GM19043 (cell line): ENCODE measurements around the gene MTARC1.

Experiments used
- ATAC-seq: cut with Tn5 transposase; IDR thresholded peaks from one replicate; pipeline ENCODE4 v1.9.1; 2021; ENCODE audit warnings: low read depth; ENCODE audit not compliant: unreplicated experiment

Gene MTARC1

DNA sequence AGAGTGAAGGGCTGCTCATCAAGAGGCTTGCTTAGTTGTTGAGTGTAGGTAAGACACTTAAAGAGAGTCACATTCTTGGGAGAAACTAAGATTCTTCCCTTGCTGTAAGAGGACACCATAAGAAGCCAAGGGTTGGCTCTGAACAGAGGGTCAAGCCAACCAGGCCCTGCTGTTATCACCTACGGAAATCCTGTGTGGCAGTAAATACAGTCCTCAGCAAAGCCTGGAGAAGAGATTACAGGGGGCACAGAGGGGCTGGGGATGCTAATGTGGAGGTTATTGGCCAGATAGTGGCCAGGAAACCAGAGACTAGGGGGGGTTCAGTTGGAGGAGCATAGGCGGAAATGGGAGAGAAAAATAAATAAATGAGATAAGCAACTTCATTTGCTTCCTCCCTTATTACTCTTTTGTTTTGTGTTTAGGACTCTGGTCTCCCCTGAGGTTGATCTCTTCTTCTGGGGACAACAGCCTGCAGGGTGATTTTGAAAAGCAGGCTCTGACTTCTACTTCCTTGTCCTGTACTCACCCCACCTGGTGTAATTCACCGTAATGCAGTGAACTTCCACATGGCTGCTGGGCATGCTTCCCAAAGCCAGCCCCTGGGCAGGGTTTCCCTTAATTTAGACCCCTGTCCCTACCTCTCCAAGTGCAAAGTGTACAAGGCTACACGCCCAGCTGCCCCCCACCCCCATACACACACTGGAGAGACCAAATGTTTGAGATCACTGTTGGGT lies 40.9 kb downstream of the MTARC1 start:
- ATAC-seq, result no peak

DNA sequence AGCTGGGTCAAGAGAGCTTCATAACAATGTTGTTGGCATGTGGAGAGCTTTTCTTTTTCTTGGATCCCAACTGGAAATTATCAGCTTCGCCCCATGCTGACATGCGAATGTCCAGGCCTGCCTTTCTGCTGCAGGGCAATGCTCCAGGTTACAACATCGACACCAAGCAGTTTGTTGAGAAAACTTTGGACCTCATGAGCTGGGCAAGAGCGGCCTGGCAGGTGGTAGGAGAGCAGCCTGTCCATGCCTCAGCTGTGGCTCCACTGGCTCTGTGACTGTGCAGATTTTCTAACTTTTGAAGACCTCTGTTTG lies 41.4 kb downstream of the MTARC1 start:
- no peak for ATAC-seq

DNA sequence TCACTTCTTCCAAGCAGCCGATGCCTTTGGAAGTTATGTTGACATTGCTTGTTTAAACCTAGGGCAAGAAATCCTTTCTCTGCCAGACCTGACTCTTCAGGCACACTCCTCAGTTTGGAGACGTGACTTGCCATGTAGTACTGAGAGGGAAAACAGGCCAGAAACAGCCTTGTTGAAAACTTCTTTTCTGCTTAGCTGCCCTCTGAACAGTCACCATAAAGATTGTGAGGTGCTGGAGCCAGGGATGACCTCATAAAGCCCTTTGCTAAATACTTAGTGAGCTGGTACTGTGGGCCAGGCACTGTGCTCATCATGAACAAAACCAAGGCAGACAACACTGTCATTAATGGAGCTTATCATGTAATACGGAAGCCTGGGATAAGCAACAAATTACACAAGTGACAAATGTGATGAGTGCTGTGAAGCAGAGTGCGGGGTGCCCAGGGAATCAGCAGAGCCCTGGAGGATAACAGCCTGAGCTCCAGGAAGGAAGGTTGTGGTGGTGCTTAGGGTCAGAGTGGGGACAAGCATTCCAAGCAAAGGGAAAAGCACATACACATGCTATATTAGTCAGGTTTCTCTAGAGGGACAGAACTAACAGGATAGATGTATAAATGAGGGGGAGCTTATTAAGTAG lies 42.4 kb downstream of the MTARC1 start:
- no peak for ATAC-seq

- no peak for ATAC-seq
These were observed 46.7 kb downstream of the MTARC1 start for GRCh38 chr1:220833436-220833835.

DNA sequence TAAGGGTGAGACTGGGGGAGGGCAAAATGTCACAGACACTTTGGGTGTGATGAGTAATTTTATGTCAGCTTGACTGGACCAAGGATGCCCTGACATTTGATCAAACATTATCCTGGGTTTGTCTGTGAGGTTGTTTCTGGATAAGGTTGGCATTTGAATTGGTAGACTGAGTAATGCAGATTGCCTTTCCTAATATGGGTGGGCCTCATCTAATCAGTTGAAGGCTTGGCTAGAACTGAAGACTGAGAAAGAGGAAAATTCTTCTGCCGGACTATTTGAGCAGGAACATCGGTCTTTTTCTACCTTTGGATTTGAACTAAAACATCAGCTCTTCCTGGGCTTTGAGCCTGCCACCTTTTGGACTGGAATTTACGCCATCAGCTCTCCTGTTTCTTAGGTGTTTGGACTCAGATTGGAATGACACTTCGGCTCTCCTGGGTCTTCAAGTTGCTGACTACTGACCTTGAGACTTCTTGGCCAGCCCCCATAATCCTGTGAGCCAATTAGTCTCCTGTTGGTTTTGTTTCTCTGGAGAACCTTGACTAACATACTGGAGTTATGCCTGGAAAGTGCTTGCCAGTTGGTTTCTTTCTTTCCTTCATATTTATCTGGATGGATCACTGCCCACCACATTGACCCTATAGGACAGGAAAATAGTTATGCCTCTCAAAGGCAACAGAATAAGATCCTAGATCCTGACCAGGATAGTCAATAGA lies 47.6 kb downstream of the MTARC1 start:
- no peak for ATAC-seq
